Esophagus mucosa (tissue), 1 donor: ENCODE data around the gene XPO1. TPM values are rescaled to one million over a fixed set of nuclear protein-coding genes. Genes with fewer than 3 reads are reported as not detected.
"Not testable (repeated sequence)": the region's sequence is repeated elsewhere in the genome, so short reads cannot be mapped to it uniquely, and the experiment has no call there.

Experiments
- ATAC-seq: fragments of 200-7000 bp; cut with Tn5 transposase; one replicate; pipeline ENCODE4 v1.9.1; 2020
- total RNA-seq: library from RNA; stranded (reverse); gene quantifications from one replicate; pipeline ENCODE4 v1.2.4, GENCODE V29; 2023
- donor health status: DM: yes; HTN: yes; CAD: no.

Gene XPO1
- total RNA-seq: 77.7 TPM

- peak; percentile 95 for ATAC-seq
Observed at GRCh38 chr2:61538200-61538919, at the start of gene XPO1. TSS of gene XPO1 (minus strand) at chr2:61538356. CDS start at chr2:61533897, 4,459 bp downstream.

- ATAC-seq: not testable (repeated sequence)
Observed at GRCh38 chr2:61586928-61587327, 48.8 kb upstream of the XPO1 start.

- no peak for ATAC-seq
Observed at GRCh38 chr2:61585383-61585782, 47.2 kb upstream of the XPO1 start.

GRCh38 chr2:61584368-61584767 lies 46.2 kb upstream of the XPO1 start:
- not testable (repeated sequence) for ATAC-seq

- no peak for ATAC-seq
Observed at GRCh38 chr2:61582165-61582564, 44.0 kb upstream of the XPO1 start.

GRCh38 chr2:61581716-61582115 lies 43.6 kb upstream of the XPO1 start:
- no peak for ATAC-seq

GRCh38 chr2:61575447-61575859 lies 37.3 kb upstream of the XPO1 start:
- ATAC-seq: no peak

- no peak for ATAC-seq
Observed at GRCh38 chr2:61566566-61566965, 28.4 kb upstream of the XPO1 start.

- ATAC-seq: no peak
Observed at GRCh38 chr2:61562615-61563014, 24.5 kb upstream of the XPO1 start.

GRCh38 chr2:61558160-61558559 lies 20.0 kb upstream of the XPO1 start:
- ATAC-seq: no peak

GRCh38 chr2:61557381-61557780 lies 19.2 kb upstream of the XPO1 start:
- ATAC-seq: no peak

GRCh38 chr2:61554604-61555003 lies 16.4 kb upstream of the XPO1 start:
- no peak for ATAC-seq

- ATAC-seq: no peak
Observed at GRCh38 chr2:61550375-61551209, 12.4 kb upstream of the XPO1 start.

- no peak for ATAC-seq
Observed at GRCh38 chr2:61549546-61549945, 11.4 kb upstream of the XPO1 start.

GRCh38 chr2:61543062-61543461 lies 4.9 kb upstream of the XPO1 start:
- no peak for ATAC-seq

- not testable (repeated sequence) for ATAC-seq
Observed at GRCh38 chr2:61540167-61540566, 2.0 kb upstream of the XPO1 start.

GRCh38 chr2:61538920-61539520 lies 864 bp upstream of the XPO1 start:
- ATAC-seq: no peak

GRCh38 chr2:61537950-61538199 lies 281 bp downstream of the XPO1 start:
- ATAC-seq: no peak

- ATAC-seq: no peak
Observed at GRCh38 chr2:61537277-61537949, 743 bp downstream of the XPO1 start.

GRCh38 chr2:61536572-61537276 lies 1.4 kb downstream of the XPO1 start:
- ATAC-seq: peak; percentile 74

- ATAC-seq: no peak
Observed at GRCh38 chr2:61536180-61536571, 2.0 kb downstream of the XPO1 start.

- ATAC-seq: no peak
Observed at GRCh38 chr2:61535449-61535848, 2.7 kb downstream of the XPO1 start.

GRCh38 chr2:61534926-61535325 lies 3.2 kb downstream of the XPO1 start:
- ATAC-seq: no peak
